GM18873 (cell line): ENCODE measurements around the gene KCNN1.
"Not testable (repeated sequence)": the region's sequence is repeated elsewhere in the genome, so short reads cannot be mapped to it uniquely, and the experiment has no call there.

Experiments
- ATAC-seq: cut with Tn5 transposase; IDR thresholded peaks from one replicate; pipeline ENCODE4 v1.9.1; 2021; ENCODE audit warnings: mild to moderate bottlenecking, moderate library complexity, moderate number of reproducible peaks; ENCODE audit not compliant: unreplicated experiment, low FRiP score

Gene KCNN1

DNA sequence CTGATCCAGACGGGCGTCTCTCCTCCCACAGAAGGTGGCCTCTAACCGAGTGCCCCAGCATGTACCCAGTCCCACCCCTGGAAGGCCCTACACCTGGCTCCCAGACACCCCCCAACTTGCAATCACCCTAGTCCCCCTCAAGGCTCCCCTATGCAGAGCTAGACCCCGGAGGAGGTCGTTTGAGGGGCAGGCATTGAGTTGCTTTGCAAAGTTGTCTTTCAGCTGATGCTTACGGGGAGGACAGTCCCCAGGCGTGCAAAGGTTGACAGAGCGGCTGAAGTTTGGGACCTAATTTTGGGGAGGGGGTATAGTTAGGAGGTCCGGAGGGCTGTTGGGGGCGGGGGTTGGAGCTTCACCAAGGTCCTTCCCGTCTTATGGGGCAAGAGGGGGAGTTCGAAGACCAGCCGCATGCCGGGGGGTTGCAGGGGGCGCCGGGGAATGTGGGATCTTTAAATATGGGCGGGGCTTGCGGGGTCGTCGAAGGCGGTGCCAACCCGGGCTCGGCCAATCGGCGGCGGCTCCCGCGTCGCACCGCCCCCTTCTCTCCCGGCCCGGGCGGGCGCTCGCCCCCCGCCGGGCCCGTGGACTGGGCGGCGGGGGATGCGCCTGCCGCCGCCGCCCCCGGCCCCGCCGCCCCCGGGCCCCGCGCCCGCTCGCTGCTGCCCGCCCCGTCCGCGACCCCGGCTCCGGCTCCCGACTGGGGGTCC lies at the start of gene KCNN1:
KCNN1 (plus strand) TSS at position 558 of the 707 bp plus-strand sequence. CDS start 6,782 bp downstream, outside the sequence.
- no peak for ATAC-seq

DNA sequence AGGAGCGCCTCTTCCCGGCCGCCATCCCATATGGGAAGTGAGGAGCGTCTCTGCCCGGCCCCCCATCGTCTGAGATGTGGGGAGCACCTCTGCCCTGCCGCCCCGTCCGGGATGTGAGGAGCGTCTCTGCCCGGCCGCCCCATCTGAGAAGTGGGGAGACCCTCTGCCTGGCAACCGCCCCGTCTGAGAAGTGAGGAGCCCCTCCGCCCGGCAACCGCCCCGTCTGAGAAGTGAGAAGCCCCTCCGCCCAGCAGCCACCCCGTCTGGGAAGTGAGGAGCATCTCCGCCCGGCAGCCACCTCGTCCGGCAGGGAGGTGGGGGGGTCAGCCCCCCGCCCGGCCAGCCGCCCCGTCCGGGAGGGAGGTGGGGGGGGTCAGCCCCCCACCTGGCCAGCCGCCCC lies 48.8 kb upstream of the KCNN1 start:
- not testable (repeated sequence) for ATAC-seq

DNA sequence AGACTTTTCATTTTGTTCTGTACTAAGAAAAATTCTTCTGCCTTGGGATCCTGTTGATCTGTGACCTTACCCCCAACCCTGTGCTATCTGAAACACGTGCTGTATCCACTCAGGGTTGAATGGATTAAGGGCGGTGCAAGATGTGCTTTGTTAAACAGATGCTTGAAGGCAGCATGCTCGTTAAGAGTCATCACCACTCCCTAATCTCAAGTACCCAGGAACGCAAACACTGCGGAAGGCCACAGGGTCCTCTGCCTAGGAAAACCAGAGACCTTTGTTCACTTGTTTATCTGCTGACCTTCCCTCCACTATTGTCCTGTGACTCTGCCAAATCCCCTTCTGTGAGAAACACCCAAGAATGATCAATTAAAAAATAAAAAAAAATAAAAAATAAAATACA lies 47.8 kb upstream of the KCNN1 start:
- not testable (repeated sequence) for ATAC-seq

DNA sequence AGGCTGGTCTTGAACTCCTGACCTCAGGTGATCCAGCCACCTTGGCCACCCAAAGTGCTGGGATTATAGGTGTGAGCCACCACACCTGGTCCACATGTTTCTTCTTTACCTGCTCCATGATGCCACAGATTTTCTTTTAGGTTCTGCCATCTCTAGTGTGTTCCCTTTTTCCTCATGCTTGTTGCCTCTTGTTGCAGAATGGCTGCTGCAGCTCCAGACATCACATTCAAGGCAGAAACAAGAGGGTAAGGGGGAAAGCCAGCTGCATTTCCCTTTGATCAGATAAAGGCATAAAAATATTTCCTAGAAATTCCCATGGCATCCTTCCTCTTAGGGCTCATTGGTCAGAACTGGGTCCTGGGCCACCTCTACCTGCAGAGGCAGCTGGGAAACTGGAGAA lies 46.4 kb upstream of the KCNN1 start:
- no peak for ATAC-seq

DNA sequence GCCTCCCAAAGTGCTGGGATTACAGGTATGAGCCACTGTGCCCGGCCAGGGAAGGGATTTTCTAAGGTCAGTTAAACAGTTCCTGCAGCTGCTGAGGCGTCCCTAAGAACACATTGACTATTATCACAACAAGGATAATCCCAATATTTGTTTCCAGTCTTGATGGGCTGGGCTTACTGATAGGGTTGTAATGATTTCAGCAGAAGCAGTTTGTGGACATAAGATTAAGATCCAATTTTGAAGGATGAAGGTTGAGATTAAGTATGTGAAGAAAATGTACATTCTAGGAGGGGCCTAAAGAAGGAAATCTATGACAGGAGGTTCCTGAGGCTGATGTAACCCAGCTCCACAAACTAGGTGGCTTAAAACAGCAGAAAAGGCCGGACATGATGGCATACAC lies 44.8 kb upstream of the KCNN1 start:
- ATAC-seq, result no peak

DNA sequence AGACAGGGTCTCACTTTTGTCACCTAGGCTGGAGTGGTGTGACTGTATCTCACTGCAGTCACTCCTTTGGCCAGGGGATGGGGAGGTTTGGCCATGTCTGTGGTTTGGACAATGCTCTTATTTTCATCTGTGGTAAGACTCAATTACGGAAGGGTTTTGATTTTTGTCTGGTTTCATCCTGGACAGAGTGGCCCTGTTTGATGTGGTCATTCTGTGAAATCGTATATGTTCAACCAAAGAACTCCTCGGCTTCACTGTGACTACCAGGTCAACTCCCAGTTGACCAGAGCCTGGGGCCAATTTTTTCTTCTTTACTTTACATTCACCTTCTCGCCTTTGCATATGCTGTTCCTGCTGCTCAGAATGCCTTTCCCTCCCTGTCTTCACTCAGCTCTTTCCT lies 40.9 kb upstream of the KCNN1 start:
- no peak for ATAC-seq

DNA sequence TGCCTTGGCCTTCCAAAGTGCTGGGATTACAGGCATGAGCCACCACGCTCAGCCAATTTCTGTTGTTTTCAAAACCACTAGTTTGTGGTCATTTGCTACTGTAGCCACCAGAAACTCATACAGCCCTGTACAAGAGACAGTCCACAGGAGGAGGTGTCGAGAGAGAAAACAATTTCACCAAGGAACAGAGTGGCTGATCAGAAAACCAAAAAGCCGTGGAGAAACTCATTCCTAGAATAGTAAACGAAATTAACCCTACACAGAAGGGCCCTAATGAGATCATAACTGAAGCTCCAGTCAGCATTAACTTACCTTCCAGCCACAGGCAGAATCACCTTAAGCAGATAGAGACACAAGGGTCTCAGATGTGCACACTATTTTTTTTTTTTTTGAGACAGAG lies 37.9 kb upstream of the KCNN1 start:
- no peak for ATAC-seq

DNA sequence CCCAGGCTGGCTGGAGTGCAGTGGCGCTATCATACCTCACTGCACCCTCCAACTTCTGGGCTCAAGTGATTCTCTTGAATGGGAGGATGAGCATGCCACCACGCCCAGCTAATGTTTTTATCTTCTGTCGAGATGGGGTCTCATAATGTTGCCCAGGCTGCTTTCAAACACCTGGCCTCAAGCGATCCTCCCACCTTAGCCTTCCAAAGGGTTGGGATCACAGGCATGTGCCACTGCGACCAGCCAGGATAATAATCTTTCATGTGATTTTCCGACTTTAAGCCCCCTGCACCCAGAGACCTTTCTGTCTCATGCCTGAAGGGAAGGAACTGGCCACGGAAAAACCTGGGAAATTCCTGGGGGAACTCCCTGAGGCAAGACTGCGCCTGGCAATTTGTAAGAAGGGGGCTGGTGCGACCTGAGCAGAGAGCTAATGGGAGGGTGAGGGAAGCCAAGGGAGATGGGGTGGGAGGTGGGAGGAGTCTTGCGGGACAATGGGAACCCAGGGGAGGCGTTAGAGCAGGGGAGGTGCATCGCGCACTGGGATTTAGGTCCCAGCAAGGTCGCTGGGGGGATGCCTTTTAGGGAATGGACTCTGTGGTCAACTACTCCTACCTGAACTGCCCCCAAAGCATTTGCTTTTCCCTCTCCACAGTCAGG lies 35.2 kb upstream of the KCNN1 start:
- ATAC-seq, result no peak

DNA sequence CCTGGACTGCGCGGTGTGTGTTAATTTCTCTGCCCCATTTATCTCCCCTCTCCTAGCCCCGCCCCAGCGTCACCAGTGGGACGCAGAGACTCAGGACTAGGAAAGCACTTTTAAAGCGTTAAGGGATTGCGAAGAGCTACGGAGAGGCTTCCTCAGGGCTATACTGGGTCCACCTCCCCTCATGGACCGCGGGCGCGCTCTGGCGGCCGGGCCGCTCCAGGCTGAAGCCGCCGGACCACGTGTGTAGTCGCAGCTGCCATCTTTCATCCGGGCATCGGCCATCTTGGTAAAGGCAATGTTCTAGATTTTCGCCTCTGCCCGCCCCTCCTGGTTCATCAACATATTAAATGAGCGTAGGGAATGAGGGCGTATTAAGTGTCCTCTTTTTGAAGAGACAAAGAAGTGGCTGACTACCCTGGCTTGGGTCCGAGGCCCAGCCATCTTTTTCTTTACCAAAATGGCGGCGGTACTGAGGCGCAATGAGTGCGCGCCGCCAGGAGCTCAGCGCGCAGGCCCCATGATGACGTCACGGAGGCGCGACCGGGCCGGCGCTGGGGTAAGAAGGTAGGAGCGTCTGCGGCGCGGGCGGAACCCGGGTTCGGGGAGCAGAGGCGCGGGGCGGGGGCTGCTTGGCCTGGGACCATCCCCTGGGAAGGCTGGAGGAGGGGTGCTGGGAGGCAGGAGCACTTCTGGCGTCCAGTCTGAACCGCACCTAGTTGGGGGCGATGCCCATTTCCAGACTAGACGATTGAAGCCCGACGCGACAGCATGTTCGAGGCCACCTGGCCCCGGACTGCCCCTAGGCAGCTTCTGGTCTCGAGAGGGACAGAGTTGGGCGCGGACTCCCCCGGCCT lies 34.2 kb upstream of the KCNN1 start, which contains the start of gene CCDC124:
CCDC124 (plus strand) TSS at position 531 of the 854 bp plus-strand sequence. CDS start 3,406 bp downstream, outside the sequence.
- ATAC-seq, result peak; percentile 58

DNA sequence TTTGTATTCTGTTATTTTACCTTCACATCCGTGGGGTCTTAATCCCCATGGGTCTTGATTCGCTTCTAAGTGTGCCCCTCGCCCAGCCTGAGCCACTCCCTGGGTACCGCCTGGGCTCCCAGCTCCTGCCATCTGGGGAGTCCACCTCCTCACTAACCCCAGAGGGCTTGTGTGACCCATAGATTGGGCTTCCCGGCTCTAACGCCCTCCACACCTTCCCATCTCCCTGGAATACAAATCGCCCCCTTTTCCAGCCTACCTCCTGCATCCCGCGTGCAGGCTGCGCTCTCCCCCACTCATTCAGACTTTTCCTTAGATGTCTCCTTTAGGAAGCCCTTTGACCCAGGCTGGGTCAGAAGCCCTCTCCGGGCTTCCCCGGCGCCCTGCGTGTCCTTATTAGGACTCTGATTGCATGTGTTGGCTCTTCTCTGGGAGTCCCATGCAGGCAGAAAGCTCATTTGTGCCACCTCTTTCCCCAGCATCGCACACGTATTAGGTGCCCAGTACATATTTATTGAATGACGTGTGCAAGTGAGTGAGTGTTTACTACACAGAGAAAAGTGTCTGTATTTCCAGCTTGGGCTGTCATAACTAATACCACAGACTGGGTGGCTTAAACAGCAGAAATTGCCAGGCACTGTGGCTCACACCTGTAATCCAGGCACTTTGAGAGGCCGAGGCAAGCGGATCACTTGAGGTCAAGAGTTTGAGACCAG lies 33.3 kb upstream of the KCNN1 start:
- ATAC-seq, result no peak

DNA sequence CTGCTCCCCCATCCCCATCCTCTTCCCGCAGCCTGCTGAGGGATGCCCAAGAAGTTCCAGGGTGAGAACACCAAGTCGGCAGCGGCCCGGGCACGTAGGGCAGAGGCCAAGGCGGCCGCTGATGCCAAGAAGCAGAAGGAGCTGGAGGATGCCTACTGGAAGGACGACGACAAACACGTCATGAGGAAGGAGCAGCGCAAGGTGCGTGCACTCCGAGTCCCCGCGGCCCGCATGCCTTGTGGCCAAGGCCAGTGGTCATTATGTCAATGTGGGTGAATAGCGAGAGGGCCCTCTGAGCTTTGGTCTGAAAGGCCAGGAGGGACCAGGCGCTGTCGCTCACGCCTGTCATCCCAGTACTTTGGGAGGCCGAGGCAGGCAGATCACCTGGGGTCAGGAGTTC lies 30.5 kb upstream of the KCNN1 start:
- ATAC-seq, result no peak

DNA sequence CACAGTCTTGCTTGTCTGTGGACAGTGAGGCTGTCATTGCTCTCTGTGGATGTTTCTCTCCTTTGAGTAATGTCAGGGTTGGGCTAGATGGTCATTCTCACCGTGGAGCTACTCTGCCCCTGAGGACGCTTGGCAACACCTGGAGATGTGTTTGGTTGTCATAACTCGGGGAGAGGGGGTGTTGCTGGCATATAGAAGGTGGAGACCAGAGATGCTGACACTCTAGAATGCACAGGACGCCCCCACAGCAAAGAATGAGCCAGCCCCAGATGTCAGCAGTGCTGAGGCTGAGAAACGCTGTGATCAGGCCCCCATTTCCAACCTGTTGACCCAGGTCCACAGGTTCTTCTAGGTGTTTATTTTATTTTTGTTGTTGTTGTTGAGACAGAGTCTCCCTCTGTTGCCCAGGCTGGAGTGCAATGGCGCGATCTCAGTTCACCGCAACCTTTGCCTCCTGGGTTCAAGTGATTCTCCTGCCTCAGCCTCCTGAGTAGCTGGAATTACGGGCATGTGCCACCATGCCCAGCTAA lies 29.5 kb upstream of the KCNN1 start:
- ATAC-seq, result no peak

DNA sequence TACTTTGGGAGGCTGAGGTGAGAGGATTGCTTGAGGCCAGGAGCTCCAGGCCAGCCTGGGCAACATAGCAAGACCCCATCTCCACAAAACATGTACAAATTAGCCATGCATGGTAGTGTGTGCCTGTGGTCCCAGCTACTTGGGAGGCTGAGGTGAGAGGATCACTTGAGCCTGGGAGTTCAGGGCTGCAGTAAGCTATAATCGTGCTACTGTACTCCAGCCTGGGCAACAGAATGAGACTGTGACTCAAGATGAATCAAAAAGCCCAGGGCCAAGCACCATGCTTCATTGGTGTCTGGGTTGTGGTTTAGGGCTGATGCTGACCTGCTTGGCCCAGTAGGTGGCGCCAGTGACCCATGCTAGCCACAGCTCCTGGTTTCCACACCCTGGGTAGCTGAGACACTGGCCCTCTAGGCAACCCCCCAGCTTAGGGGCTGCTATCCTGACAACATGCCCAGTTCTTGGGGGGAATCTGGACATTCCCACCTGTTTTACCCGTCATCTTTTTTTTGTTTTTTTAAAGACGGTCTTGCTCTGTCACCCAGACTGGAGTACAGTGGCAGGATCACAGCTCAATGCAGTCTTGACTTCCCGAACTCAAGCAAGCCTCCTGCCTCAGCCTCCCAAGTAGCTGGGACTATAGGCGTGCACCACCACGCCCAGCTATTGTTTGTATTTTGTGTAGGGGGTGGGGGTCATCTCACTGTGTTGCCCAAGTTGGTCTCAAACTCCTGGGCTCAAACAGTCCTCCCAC lies 28.6 kb upstream of the KCNN1 start:
- ATAC-seq, result peak; percentile 52

DNA sequence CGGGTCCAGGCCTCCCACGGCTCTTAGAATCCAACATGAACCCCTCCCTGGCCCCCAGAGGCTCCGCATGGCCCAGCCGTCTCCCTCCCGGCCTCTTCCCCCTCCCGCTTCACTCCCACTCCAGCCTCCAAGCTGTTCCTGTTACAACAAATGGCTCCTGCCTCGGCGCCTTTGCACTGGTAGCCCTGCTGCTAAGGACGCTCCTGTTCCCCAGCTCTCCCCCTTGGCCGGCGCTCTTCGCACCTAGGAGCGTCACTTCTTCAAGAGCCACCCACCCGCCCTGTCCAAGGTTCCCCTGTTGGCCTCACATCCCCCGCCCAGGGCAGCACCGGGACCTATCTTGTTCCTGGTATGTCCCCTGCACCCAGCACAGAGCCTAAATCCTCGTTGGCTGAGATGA lies 24.7 kb upstream of the KCNN1 start:
- no peak for ATAC-seq

DNA sequence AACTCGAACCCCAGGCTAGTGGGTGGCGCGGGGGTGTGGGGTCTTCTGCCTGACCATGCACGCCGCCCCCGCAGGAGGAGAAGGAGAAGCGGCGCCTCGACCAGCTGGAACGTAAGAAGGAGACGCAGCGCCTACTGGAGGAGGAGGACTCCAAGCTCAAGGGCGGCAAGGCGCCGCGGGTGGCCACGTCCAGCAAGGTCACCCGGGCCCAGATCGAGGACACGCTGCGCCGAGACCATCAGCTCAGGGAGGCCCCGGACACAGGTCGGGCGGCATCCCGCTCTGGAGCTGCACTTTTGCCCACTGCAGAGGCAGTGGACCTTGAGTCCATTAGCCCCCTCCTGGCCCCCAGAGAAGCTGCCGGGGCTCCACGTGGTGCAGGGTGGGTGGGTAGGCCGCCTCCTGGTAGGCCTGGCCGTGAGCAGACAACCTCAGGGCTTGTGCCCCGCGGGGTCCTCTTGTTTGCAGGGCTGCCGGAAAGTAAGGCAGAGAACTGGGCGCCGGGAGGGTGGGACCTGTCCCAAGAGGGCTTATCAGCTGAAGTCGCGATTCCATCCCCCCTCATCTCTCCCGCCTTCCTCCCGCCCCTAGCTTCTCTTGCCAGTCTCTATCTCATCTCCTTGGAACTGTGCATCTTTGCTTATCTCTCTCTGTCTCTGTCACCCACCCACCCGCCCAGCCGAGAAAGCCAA lies 24.2 kb upstream of the KCNN1 start:
- ATAC-seq, result no peak

DNA sequence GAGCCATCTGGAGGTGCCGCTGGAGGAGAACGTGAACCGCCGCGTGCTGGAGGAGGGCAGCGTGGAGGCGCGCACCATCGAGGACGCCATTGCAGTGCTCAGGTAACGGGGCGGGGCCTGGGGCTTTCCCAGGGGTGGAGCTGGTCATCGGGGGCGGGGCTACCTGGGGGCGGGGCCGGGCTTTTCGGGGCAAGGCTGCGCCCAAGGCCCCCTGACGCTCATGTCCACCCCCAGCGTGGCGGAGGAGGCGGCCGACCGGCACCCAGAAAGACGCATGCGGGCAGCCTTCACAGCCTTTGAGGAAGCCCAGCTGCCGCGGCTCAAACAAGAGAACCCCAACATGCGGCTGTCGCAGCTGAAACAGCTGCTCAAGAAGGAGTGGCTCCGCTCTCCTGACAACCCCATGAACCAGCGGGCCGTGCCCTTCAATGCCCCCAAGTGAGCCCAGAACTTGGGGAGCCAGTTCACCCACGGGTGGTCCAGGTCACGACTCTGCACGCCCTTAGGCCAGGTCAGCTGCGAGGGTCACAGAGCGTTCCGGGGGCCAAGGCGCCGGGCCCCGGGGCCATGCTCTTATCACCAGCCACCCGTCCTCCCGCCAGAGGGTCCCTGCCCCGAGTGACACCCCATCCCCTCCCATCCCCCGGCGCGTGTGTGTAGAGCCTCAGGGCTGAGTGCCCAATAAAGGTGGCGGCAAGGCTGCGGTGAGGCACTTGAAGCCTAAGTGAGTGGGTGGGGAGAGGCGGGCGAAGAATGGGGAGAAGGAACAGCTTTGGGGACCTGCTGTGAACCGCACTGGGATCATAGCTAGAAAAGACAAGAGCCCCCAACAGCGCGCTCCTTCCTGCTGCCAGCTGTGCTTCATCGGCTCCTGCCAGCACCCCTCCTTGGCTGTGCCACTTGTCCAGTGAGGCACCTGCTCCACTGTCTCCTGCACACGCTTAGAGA lies 23.4 kb upstream of the KCNN1 start:
- ATAC-seq, result no peak

DNA sequence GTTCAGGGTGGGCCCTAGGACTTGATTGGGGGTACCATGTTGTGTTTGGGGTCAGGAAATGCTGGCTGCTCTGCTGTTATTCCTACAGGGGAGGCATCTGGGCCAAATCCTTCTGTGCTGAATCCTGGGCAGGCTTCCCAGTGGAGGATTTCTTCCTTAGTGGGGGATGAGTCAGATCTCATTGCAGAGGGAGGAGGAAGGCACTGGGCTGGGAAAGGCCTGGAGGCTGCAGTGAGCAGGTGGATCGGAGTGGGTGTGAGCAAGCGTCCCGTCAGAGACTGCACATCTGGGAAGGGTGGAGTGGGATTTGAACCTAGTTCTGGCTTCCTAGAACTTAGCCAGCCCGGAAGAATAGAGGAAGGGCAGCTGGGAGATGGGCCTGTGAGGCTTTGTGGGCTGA lies 22.6 kb upstream of the KCNN1 start:
- no peak for ATAC-seq
